SK-N-DZ (cell line): ENCODE results near the gene MORN1.

ENCODE experiments used
- DNase-seq: peaks from one replicate; pipeline ENCODE4 v3.0.0-alpha.2; 2015; ENCODE audit warnings: low spot score

Gene MORN1

DNA sequence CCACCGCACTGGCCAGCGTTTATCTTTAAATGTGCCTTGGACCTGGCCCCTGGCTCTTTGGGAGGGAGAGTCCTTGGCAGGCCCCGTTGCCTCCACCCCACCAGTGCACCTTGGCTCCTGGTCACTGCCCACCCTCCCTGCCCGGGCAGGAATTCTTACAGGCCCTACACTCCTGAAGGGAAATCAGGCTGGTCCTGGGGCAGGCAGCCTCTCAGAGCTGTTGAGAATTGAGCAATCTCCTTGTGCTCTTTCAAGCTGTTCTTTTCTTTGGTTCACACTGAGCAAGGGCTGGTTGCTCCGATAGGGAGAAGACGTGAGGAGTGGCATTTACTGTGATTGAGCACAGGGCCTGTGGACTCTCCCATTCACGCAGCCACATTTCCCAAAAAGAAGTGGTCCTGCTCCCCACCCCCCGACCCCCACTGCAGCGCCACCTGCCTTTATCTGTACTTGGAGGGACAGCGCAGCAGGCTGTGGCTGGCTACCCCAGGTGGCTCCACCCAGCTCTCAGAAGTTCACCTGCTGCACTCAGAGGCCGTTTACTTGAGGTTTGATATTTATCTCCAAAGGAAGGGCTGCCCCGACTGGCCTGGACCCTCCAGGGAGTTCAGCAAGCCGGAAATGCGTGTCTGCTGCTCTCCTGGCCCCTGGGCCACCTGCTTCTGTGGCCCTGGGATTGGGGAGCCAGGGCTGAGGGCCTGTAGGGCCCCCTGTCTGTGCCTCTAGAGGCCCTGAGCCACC, 115.4 kb downstream of the MORN1 start:
- peak; percentile 29 for DNase-seq

DNA sequence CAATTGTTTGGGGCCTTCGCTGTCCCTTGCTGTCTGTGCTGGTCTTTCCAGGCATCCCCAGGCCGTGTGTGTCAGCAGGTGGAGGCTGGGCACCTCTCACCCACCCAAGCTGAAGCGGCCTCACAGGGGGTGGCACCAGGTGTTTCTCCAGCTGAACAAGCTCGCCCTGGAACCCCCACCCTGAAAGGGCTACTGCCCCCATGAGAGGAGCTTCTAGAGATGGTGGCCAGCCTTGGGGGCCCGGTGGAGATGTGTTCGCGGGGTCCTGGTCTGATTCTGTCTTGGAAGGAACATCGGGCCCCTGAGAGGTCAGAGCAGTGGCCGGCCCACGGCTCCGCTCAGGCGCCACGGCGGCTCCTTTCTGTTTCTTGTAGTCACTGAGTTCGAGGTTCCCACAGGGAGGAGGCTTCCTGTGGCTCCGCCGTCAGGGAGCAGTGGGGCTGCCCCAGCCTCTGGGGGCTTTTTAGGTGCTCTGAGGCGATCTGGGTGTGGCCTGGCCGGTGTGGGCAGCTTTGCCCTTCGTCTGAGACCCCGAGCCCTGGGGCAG, 116.4 kb downstream of the MORN1 start:
- DNase-seq = no peak

DNA sequence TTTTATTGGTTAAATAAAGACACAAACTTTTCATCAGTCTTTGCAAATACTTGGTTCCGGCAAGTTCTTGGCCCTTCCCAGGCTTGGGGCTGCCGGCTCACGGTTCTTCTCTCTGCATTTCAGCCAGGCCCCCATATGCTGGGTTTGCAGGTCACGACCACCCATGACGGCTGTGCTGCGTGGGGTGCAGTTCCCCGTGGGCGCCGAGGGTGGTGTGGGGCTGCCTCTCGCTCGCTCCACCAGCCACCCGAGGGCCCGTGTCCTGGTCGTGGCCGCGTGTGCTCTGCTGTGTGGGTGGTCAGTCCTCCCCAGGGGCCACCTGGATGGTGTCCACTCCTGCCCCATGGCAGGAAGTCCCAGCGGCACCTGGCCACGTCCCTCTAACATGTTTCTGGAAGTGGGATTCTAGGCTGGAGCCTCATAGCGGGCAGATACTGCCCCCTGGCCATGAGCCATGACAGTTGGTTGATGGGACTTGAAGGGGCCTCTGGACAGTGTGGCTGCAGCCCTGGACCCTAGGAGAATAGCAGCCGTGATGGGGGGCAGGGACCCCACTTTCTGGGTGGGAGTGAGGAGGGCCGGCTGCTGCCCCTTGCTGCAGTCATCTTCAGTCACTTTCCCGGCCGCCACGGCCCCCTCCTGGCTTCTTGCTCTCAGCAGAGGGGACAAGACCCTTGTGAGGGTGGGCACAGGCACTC, 117.0 kb downstream of the MORN1 start:
- no peak for DNase-seq

DNA sequence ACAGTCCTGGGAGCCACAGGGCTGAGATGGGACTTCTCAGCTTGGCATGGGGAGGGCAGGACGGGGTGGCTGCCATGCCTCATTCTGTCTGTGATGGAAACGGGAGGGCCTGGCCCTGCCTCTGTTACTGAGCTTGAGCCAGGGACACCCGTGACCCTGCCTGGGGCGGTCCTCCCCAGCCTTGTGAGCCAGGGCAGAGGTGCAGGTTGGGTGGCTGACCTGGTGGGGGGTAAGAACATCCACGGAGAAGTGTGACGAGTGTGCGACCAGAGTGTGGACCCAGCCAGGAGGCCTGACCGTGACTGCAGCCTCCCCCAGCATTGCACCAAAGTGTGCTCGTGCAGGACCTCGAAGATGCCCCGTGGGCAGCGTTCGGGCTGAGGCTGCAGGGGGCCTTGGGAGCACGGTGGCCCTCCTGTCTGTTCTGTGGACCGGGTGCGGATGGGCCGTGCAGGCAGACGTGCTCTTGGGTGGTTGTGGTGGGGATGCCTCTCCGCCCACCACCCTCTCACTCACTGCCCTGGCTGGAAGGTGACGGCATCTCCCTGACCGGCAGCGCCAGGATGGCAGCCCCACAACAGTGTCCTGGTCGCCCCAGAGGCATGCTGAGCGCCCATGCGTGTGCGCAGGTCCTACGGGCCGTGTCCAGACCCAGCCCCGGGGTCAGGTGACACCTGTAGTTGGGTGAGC, 117.8 kb downstream of the MORN1 start:
- no peak for DNase-seq

DNA sequence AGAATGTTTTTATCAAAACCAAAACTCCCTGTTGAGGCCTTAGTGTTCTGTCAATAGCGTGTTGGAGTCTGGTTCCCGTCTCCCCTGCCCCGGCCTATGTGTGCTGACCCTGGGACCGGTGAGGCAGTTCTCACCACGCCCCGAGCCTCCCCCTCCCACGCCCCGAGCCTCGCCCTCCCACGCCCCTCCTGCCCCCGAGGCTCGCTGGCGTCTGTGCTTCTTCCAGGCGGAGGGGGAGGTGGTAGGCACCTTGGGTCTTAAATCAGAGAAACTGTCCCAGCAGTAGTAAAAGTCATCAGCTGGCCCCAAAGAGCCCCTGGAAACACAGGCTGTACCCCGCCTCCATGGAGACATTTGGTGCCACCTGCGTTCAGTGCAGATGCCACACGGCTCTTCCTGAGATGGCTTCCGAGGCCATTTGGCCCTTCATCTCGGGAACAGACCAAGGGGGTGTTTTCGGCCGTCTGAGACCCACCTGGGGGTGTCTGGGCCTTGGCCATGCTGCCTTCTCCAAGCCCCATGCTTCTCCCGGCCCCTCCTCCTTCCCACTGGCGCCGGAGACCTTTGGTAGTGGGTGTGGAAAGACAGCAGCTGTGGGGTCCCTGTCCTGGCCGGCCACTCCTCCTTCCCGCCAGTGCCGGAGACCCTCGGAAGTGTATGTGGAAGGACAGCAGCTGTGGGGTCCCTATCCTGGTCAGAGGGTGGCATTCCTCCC, 118.5 kb downstream of the MORN1 start:
- DNase-seq = no peak

DNA sequence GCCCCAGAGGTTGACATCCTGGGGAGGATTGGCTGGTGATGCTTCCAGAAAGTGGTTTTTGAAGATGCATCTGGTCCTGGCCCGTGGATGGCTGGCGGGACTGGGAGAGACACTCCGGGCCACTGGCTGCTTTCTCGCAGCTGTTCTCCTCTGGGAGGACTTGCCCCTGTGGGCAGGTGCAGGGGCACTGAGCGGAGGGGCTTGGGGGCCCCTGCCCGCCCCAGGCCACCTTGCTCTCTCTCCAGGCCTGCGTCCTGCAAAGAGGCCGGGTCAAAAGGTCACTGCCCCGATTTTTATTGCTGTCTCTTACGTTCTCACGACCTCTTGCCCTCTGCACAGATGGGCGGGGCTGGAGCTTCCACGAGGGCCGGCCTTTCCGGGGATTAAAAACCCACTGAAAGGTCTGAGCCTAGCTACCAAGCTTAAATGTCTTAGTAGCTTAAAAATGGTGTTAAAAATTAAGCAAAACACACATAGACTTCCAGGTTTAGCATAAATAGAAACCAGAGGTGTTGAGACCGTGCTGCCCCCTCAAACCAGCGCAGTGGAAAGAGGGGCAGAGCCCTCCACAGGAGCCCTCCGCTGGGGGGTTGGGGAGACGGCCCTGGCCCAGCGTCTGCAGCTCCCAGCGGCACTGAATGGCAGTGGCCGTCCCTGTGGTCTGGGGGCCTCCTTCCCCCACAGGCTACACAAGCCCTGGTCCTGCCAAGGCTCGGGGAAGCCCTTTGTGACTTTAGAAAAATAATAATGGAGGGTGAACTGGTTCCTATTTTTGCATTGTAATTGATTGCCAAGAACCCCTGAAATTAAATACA, 119.3 kb downstream of the MORN1 start:
- DNase-seq = no peak
